ENCODE results near the gene FGF8. TPM values are rescaled to one million over a fixed set of nuclear protein-coding genes. Genes with fewer than 3 reads are reported as not detected.
"Not testable (repeated sequence)": the region's sequence is repeated elsewhere in the genome, so short reads cannot be mapped to it uniquely, and the experiment has no call there.

The FGF8 gene
- total and polyA plus RNA-seq, 2 donors (not counting 3 experiments of a cell fraction or from before 2014, with no cell fraction given) = 0.44 TPM; not detected in 1

DNA sequence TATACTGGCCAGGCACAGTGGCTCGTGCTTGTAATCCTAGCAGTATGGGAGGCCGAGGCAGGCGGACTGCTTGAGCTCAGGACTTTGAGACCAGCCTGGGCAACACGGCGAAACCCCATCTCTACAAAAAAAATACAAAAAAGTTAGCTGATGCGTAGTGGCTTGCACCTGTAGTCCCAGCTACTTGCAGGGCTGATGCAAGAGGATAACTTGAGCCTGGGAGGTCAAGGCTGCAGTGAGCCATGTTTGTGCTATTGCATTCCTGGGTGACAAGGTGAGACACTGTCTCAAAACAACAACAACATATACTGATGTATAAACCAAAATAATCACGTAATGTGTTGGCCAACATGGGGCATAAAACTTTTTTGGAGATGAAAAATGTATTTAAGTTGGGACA lies 13.8 kb upstream of the FGF8 start:
- CTCF ChIA-PET = no interaction called here
- POLR2A ChIA-PET = no interaction called here
- intact Hi-C loops (cut with micrococcal nuclease) = no loop called here

DNA sequence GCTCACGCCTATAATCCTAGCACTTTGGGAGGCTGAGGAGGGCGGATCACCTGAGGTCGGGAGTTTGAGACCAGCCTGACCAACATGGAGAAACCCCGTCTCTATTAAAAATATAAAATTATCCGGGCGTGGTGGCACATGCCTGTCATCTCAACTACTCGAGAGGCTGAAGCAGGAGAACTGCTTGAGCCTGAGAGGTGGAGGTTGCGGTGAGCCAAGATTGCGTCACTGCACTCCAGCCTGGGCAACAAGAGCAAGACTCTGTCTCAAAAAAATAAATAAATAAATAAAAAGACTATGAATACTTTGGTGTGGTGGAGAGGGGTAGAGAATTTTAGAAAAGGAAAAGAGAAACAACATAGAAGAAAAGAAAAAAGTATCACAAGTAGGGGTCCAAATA lies 13.3 kb upstream of the FGF8 start:
- POLR2A ChIA-PET; H4K20me1 ChIP-seq (replicated peaks; ENCODE audit: control insufficient read depth, extremely low read depth, insufficient read depth, low read length); DNase-seq (ENCODE audit: low read depth, low spot score); H3K9me3 ChIP-seq (replicated peaks; ENCODE audit: control insufficient read depth, insufficient read depth, low read length); H3K9me1 ChIP-seq (replicated peaks; ENCODE audit: control insufficient read depth, extremely low read depth, insufficient read depth, low read length); FAIRE-seq; H2AFZ ChIP-seq (ENCODE audit: low read depth, low read length); intact Hi-C loops (cut with micrococcal nuclease); dilution Hi-C loops (cut with MboI; ENCODE audit: extremely low pct_ligation_motif_present, low sequenced_read_pairs); H3K4me2 ChIP-seq (ENCODE audit: insufficient read depth, low read length); CTCF ChIA-PET; BruUV-seq (replicated peaks); H3K27ac ChIP-seq (ENCODE audit: insufficient read depth, low read depth, low read length); H3K27me3 ChIP-seq (ENCODE audit: control insufficient read depth in 2 of 2, insufficient read depth in 2 of 2, low read length in 2 of 2); H3K4me3 ChIP-seq (replicated peaks in 1 of 3; ENCODE audit: insufficient read depth in 1 of 3, low read depth in 1 of 3, low read length in 3 of 3); H3K79me2 ChIP-seq (ENCODE audit: control insufficient read depth, insufficient read depth, low read length); H3K4me1 ChIP-seq (ENCODE audit: control insufficient read depth, extremely low read depth, insufficient read depth, low read length); H3K9ac ChIP-seq (replicated peaks; ENCODE audit: extremely low read depth, insufficient read depth, low read length): not testable (repeated sequence)
- H3K36me3 ChIP-seq (ENCODE audit: control insufficient read depth in 2 of 2, extremely low read depth in 1 of 2, insufficient read depth in 2 of 2, low read length in 2 of 2) = peaks cover 29 to 42% of the 10 kb centered on the region in 2 experiments

More for the DNA sequence above, 13.8 kb upstream of the FGF8 start:
- Histone ChIP-seq H3K27me3 (ENCODE audit: control insufficient read depth in 2 of 2, insufficient read depth in 2 of 2, low read length in 2 of 2) (no peaks in the 10 kb centered on the region), H3K4me2 (ENCODE audit: insufficient read depth, low read length) (no peak overlapping the region), H3K9ac (replicated peaks; ENCODE audit: extremely low read depth, insufficient read depth, low read length) (no peak overlapping the region), H2AFZ (ENCODE audit: low read depth, low read length) (no peak overlapping the region), H3K79me2 (ENCODE audit: control insufficient read depth, insufficient read depth, low read length) (no peaks in the 10 kb centered on the region), H3K9me1 (replicated peaks; ENCODE audit: control insufficient read depth, extremely low read depth, insufficient read depth, low read length) (no peaks in the 10 kb centered on the region), H3K4me1 (ENCODE audit: control insufficient read depth, extremely low read depth, insufficient read depth, low read length) (no peaks in the 10 kb centered on the region), H3K9me3 (replicated peaks; ENCODE audit: control insufficient read depth, insufficient read depth, low read length) (no peaks in the 10 kb centered on the region), H3K36me3 (ENCODE audit: control insufficient read depth in 2 of 2, extremely low read depth in 1 of 2, insufficient read depth in 2 of 2, low read length in 2 of 2) (peaks cover 28 to 42% of the 10 kb centered on the region in 2 experiments), H4K20me1 (replicated peaks; ENCODE audit: control insufficient read depth, extremely low read depth, insufficient read depth, low read length) (no peaks in the 10 kb centered on the region), H3K27ac (ENCODE audit: insufficient read depth, low read depth, low read length) (no peak overlapping the region), H3K4me3 (replicated peaks in 1 of 3; ENCODE audit: insufficient read depth in 1 of 3, low read depth in 1 of 3, low read length in 3 of 3) (no peak overlapping the region)
- BruUV-seq (replicated peaks) = no TSS peak
- no peak for TF ChIP-seq FOS (IDR thresholded peaks at IDR 0.05; ENCODE audit: borderline replicate concordance, insufficient read depth, low read length)
- no peak for TF ChIP-seq JUN (IDR thresholded peaks at IDR 0.05; ENCODE audit: borderline replicate concordance, insufficient read depth, insufficient read length, low read depth)
- TF ChIP-seq GATA2 (IDR thresholded peaks at IDR 0.05; ENCODE audit: insufficient read depth, insufficient read length, low read depth, low read length) = no peak
- no peak for TF ChIP-seq MYC (IDR thresholded peaks at IDR 0.05; ENCODE audit: low read depth, low read length)
- TF ChIP-seq, protein P1, sequence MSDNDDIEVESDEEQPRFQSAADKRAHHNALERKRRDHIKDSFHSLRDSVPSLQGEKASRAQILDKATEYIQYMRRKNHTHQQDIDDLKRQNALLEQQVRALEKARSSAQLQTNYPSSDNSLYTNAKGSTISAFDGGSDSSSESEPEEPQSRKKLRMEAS (IDR thresholded peaks at IDR 0.05; ENCODE audit: insufficient read depth, insufficient read length) = no peak
- dilution Hi-C loops (cut with MboI; ENCODE audit: extremely low pct_ligation_motif_present, low sequenced_read_pairs) = no loop called here
- no peak for DNase-seq (ENCODE audit: low read depth, low spot score)
- FAIRE-seq = no peak

Data from endothelial cell of umbilical vein (primary cell).